B cell (primary cell): ENCODE measurements around the gene FHIT.

Source experiments
- CTCF ChIP-seq: fragments of 200-600 bp; IDR thresholded peaks from one replicate; pipeline ENCODE4 v1.8.0; 2022; ENCODE audit warnings: antibody characterized with exemption, mild to moderate bottlenecking
- EZH2 ChIP-seq: IDR thresholded peaks from 2 replicates; pipeline ENCODE4 v1.6.1; 2012; ENCODE audit warnings: borderline replicate concordance, low read depth, mild to moderate bottlenecking, moderate library complexity, low read length; ENCODE audit not compliant: insufficient read depth, poor library complexity, severe bottlenecking

GRCh38 chr3:60989626-60990441 lies 261.4 kb downstream of the FHIT start:
- TF ChIP-seq CTCF (no peak), EZH2 (no peak)
